ENCODE data around the gene MBD3.
A peak's percentile ranks its signal among the peaks of the same experiment; 100 is the strongest.

MBD3 gene

GRCh38 chr19:1599460-1599846 is 6.8 kb upstream of the MBD3 start:
- no peak for DNase-seq (ENCODE audit: low read depth in 1 of 2, low spot score in 1 of 2)

GRCh38 chr19:1598777-1599459 is 6.3 kb upstream of the MBD3 start:
- no peak for DNase-seq (ENCODE audit: low read depth in 1 of 2, low spot score in 1 of 2)

GRCh38 chr19:1593501-1593772 is 772 bp upstream of the MBD3 start:
- no peak for DNase-seq (ENCODE audit: low read depth in 1 of 2, low spot score in 1 of 2)

GRCh38 chr19:1592024-1592754 is 476 bp downstream of the MBD3 start:
- peak; percentile 69 to 78 for DNase-seq (ENCODE audit: low read depth in 1 of 2, low spot score in 1 of 2)

GRCh38 chr19:1591421-1592023 is 1.1 kb downstream of the MBD3 start:
- DNase-seq (ENCODE audit: low read depth in 1 of 2, low spot score in 1 of 2) = no peak

GRCh38 chr19:1590641-1591397 is 1.8 kb downstream of the MBD3 start:
- DNase-seq (ENCODE audit: low read depth in 1 of 2, low spot score in 1 of 2) = peak in 1 of 2 donors; percentile 17

- no peak for DNase-seq (ENCODE audit: low read depth in 1 of 2, low spot score in 1 of 2)
Observed at GRCh38 chr19:1587872-1588271, 4.8 kb downstream of the MBD3 start.

- no peak for DNase-seq (ENCODE audit: low read depth in 1 of 2, low spot score in 1 of 2)
Observed at GRCh38 chr19:1585243-1585580, 7.5 kb downstream of the MBD3 start.

- DNase-seq (ENCODE audit: low read depth in 1 of 2, low spot score in 1 of 2) = no peak
Observed at GRCh38 chr19:1584500-1585242, 8.0 kb downstream of the MBD3 start.

- no peak for DNase-seq (ENCODE audit: low read depth in 1 of 2, low spot score in 1 of 2)
Observed at GRCh38 chr19:1582201-1582600, 10.5 kb downstream of the MBD3 start.

- DNase-seq (ENCODE audit: low read depth in 1 of 2, low spot score in 1 of 2) = no peak
Observed at GRCh38 chr19:1580957-1581356, 11.7 kb downstream of the MBD3 start.

GRCh38 chr19:1580382-1580781 is 12.3 kb downstream of the MBD3 start:
- DNase-seq (ENCODE audit: low read depth in 1 of 2, low spot score in 1 of 2) = no peak

- DNase-seq (ENCODE audit: low read depth in 1 of 2, low spot score in 1 of 2) = no peak
Observed at GRCh38 chr19:1579222-1579621, 13.4 kb downstream of the MBD3 start.

GRCh38 chr19:1577929-1578618 is 14.6 kb downstream of the MBD3 start:
- no peak for DNase-seq (ENCODE audit: low read depth in 1 of 2, low spot score in 1 of 2)

- no peak for DNase-seq (ENCODE audit: low read depth in 1 of 2, low spot score in 1 of 2)
Observed at GRCh38 chr19:1577090-1577928, 15.4 kb downstream of the MBD3 start.

GRCh38 chr19:1576242-1577089 is 16.2 kb downstream of the MBD3 start:
- no peak for DNase-seq (ENCODE audit: low read depth in 1 of 2, low spot score in 1 of 2)

GRCh38 chr19:1575323-1576241 is 17.1 kb downstream of the MBD3 start:
- DNase-seq (ENCODE audit: low read depth in 1 of 2, low spot score in 1 of 2) = no peak

Data from activated CD4-positive, alpha-beta T cell treated with anti-CD3 and anti-CD28 coated beads, Interleukin-2, amount 50 U/mL, for 24 hours (primary cell).